GM20000 (cell line): ENCODE data around the gene KDM4B.

Experiments used
- DNase-seq: peaks from one replicate; pipeline ENCODE4 v3.0.0; 2012; ENCODE audit warnings: low spot score
- CTCF ChIP-seq: IDR thresholded peaks from 2 replicates; pipeline ENCODE4 v1.5.1; 2012; ENCODE audit warnings: mild to moderate bottlenecking, control low read depth; ENCODE audit errors: extremely low read depth, missing control alignments

KDM4B gene

GRCh38 chr19:5064896-5065295, 96.0 kb downstream of the KDM4B start:
- TF ChIP-seq CTCF = no peak

DNA sequence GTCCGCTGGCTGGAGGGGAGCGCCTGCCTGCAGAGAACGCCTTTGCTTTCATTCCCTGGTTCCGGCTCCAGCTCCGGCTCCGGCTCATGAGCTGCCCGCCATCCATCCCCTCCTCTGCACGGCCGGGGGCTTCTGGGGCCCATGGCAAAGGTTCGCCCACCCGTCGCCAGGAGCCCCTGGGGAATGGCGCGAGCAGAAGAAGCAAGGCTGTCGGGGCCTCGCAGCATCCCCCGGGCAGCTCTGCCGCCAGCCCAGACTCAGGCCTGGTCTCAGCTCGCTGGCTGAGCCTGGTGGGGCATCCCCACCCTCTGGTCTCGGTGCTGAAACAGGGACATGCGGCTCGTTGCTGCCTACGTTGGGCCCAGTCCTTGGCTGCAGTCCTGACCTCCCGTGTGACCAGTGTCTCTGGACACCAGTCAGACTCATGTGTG, 96.8 kb downstream of the KDM4B start:
- TF ChIP-seq CTCF = no peak
- no peak for DNase-seq

More at GRCh38 chr19:5064896-5065295, 96.0 kb downstream of the KDM4B start:
- DNase-seq = no peak

- TF ChIP-seq CTCF = no peak
- no peak for DNase-seq
Measured at GRCh38 chr19:5066768-5067167, 97.9 kb downstream of the KDM4B start.

DNA sequence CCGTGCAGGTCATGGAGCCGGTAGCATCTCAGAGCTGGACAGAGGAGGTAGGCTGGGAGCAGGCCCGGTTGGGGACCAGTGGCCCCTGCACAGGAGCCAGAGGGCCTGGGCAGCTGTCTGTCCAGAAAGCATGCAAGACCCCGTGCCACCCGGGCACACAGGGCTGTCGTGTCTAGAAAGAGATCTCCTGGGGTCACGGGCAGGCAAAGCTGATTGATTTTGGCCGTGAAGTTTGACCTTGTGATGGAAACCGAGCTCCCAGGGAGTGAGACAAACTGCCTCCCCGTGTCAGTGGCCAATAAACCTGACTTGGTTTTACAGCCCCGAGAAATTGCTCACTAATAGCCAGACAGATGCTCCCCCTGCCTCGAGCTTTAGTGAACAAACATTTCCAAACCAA, 98.8 kb downstream of the KDM4B start:
- TF ChIP-seq CTCF = no peak
- no peak for DNase-seq

DNA sequence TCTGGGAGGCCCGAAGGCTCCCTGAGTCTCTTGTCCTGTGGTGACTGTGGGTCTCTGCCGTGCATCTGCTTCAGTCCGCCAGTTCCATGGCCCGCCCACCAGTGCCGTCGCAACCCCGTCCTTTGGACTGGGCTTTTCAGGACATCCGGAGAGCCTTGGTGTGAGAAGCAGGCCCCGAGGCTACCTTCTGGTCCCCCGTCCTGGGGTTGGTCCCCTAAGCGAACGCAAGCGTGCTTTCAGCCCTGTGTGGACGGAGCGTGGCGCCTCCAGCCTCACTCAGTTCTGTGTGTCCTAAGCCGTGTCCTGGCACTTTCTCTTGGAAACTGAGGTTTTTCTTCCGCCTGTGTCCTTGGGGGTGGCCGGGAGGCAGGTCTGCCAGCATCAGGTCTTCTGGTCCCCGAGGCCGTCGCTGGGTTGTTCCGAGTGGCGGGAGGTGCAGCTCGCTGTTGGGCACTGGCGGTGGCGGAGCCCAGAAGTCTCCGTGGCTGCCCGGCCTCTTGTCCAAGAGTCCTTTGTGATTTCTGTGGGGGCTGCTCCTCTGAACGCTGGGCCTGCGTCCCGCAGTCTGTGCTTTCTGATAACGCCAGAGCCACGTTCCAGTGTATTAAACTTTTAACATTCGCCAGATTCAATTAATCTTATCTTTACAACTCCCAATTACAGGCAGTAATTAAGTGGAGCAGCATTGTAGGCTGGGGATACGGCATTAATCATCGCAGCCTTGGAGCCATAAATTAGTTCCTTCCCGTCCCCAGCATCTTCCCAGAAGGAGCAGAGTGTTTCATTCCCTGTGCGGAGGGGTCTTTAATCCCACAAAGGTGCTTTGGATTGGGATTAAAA, 99.5 kb downstream of the KDM4B start:
- no peak for TF ChIP-seq CTCF
- no peak for DNase-seq

DNA sequence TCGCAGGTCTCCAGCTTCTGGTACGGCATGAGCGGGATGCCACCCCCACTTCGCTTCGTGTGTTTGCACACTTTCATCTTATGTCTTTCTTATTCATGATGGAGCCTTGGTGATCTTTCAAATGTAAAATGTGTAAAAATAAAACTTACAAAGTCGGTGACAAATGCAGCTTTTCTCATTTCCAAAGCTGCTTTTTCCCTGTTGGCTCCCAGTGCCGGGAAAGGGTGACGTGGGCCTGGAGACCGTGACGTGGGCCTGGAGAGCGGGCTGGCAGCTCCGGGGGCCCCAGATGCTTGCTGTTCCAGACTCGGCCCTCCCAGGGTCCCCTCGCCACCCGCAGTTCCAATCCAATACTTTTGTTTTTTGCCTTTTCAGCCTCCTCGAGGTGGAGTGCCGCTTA, 101.4 kb downstream of the KDM4B start:
- TF ChIP-seq CTCF = no peak
- DNase-seq = no peak

- no peak for DNase-seq
- no peak for TF ChIP-seq CTCF
Measured at GRCh38 chr19:5070930-5071329, 102.0 kb downstream of the KDM4B start.
